ENCODE data around the gene MYLK2.
"Not testable (repeated sequence)": the region's sequence is repeated elsewhere in the genome, so short reads cannot be mapped to it uniquely, and the experiment has no call there.

MYLK2 gene

DNA sequence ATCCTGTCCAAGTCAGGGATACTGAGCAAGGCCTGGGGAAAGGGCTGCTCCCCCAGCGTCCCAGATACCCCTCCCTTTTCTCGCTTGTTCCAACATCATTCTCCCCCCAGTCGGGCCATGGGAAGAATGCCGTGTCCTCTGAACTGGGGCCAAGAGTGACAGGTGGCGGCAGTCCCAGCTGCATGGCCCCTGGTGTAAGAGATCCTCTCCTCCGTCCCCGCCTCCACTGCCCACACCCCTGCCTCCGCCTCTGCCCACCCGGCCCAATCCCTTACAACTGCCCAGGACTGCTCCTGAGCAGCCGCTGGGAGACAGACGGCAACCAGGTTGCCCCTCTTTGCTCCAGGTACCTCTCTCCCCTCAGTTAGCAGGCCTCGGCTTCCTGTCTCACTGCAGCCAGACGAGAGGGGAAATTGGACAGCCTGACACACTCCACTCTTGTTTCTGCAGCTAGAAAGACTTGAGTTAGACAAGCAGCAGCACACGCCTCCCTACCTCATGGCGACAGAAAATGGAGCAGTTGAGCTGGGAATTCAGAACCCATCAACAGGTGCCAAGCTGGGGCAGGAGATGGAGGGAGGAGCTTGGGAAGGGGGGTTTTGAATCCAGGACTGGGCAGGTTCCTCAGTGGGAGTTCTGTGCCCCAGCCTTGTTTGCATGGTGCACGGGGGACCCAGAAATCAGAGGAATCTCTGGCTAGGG is at the start of gene MYLK2:
TSS of gene MYLK2 (plus strand) at position 274 of the 702 bp plus-strand sequence. CDS start at position 499, 225 bp downstream.
- DNase-seq = no peak

DNA sequence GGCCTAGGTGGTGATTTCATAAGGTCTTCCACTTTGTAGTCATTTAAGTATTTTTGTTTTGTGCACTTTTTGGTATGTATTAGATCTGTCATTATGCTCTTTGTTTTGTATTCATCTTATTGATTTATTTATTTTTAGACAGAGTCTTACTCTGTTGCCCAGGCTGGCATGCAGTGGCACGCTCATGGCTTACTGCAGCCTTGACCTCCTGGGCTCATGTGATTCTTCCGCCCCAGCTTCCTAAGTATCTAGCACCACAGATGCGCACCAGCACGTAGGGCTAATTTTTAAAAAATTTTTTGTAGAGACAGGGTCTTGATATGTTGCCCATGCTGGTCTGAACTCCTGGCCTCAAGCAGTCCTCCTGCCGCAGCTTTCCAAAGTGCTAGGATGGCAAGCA is 49.5 kb upstream of the MYLK2 start:
- DNase-seq = no peak

DNA sequence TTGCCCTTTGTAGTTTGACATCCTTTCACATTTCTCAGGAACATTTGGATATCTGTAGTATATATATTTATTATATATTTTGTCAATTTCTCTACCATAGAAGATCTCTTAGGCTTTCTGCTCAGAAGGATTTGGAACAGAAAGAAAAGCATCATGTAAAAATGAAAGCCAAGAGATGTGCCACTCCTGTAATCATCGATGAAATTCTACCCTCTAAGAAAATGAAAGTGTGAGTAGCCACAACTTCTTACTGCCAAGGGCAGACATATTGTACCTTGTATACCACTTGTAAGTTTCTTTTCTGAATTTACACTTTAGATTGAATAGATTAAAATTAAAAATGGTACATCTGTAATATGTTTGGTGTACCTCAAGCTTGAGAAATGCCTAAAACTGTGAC is 48.9 kb upstream of the MYLK2 start:
- no peak for DNase-seq

DNA sequence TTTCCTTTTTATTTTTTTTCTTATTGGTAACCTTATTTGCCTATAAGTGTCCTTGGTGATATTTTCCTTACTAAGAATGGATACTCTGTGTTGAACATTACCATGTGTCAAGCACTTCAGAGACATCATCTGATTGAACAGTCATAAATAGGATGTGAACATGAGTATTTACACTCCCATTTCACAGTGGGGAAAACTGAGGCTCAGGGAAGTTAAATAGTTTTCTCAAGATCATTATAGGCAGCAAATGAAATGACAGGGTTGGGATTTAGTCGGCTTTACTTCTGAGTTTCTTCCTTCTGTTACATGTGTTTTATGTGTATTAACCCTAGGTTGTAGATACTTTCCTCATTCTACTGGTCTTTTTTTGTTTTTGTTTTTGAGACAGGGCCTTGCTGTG is 44.7 kb upstream of the MYLK2 start:
- no peak for DNase-seq

DNA sequence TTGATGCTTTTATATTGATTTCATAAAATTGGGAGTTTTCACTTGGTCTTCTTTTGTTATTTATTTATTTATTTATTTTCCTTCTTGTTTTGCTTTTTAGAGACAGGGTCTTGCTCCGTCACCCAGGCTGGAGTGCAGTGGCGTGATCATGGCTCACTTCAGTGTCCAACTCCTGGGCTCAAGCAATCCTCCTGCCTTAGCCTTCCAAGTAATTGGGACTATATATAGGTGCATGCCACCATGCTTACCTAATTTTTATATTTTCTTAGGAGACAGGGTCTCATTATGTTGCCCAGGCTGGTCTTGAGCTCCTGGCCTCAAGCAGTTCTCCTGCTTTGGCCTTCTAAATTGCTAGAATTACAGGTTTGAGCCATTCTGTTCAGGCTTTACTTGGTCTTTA is 38.3 kb upstream of the MYLK2 start:
- no peak for DNase-seq

DNA sequence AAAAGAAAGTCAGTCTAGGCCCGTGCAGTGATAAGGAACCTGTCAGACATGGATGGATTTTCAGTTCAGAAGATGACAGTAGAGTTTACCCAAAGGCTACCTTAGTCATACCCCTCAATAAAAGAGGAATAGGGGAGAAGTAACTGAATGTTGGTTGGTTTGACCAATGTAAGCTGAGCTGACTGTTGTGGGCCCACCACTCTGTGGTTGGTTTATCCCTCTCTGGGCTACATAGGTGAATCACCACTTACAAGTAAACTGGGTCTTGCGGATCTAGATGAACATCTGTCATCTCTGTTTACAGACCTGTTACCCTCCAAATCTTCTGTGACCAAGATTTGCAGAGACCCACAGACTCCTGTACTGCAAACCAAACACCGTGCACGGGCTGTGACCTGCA is 37.2 kb upstream of the MYLK2 start:
- DNase-seq = no peak

DNA sequence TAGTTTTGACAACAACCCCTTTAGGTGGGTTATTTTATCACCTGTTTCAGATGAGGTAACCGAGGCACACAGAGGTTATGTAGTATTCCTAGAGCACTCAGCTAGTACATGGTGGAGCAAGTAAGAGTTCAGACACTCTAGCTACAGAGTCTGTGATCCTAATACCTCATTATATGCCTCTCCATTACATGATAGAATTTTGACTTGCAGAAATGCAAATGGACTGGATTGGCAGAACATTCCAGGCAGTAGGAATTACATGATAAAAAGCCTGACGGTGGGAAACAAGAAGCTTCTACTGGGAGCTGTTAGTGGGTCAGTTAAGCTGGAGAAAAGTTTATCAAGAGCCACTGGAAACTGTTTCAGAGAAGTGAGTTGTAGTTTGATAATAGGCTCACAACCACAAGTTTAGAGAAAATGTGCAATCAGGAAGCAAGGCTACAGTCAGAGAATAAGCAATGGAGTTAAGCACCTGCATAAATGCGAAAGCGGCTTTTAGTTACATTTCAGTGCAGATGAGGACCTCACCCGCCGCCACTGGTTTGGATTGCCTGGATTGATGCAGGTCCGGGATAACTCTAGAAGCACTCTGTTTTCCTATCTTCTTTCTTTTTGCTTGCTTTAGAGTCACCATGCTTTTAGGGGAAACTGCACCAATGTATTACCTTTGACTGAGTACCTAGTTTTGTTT is 34.7 kb upstream of the MYLK2 start:
- no peak for DNase-seq

DNA sequence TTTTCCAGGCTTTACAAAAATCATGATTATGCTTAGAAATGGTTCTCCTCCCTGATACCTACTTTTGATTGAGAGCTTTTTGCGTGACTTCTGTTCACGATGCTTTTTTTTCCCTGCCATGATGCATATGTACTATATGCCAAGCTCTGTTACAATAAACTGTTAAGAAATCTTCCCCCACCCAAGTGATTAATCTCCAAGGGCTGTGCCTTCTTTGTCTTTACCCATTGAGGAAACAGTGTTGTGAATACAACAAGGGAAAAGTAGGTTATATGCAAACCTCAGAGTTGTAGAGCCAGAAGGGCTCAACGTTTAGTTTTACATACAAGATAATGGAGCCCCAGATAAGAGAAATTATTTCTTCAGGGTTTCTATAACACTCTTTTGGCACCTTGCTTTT is 34.1 kb upstream of the MYLK2 start:
- DNase-seq = no peak

DNA sequence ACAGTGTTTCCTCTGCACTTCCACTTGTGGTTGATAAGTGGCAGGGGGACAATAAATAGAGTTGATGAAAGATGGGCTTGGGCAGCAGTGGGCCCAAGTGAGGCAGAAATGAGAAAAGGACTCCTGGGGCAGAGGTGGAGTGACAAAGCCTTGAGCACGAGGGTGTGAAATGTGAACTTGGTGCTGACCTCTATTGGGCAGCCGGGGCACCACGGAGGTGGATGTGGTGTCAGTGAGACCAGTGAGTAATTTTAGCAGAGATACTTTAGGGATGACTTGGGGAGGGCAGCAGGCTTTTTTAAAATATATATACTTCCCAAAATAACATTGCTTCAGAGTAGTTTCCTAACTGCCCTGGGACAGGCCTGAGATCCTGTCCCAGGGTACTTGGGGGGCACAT is 30.6 kb upstream of the MYLK2 start:
- DNase-seq = no peak

DNA sequence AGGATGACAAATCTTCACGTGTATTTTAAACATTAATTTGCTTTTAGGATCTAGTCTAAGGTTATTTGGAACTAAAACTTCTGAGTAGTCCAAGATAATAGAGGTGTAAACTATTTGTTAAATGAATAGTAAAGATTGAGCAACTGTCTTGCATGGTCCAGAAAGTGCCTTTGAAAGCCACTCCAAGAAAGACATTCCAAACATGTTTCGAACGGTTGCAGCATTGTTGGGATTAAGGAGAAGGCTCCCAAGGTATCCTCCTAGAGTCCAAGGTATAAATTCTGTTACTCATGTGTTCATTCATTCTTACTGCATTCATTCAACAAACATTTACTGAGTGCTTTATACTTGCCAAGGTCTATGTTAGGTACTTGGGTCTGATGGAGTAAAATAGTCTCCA is 28.8 kb upstream of the MYLK2 start:
- no peak for DNase-seq

DNA sequence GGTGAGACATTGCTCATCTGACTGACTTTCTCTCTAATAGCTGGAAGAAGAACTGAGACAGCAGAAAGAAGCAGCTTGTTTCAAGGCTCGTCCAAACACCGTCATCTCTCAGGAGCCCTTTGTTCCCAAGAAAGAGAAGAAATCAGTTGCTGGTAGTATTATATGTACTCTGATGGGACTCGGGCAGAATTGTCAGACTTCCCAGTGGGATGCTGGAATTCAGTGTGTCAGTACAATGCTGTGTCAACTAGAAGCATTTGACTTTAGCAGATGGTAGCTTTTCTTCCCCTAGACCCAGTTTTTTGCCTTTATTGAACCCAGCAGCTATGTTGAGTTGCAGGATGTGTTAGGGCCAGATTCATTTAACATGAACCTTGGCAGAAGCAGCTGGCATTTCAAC is 21.8 kb upstream of the MYLK2 start:
- DNase-seq = no peak

DNA sequence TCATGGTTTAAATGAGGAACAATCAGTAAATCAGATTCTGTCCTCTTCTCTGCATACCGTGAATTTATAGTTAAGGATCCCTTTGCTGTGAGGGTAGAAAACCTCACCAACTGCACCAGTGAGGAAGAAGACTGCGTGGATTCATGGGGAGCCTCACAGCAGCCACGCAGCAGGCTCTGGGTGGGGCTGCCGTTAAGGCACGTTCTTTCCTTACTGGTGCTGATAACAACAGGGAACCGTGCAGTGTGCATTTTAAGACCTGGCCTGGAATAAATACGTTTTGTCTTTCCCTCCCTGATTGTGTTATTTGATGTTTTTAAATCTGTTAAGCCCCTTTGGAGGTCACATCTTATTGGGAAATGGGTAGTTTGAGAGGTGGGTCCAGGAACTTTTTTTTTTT is 17.6 kb upstream of the MYLK2 start:
- DNase-seq = no peak

DNA sequence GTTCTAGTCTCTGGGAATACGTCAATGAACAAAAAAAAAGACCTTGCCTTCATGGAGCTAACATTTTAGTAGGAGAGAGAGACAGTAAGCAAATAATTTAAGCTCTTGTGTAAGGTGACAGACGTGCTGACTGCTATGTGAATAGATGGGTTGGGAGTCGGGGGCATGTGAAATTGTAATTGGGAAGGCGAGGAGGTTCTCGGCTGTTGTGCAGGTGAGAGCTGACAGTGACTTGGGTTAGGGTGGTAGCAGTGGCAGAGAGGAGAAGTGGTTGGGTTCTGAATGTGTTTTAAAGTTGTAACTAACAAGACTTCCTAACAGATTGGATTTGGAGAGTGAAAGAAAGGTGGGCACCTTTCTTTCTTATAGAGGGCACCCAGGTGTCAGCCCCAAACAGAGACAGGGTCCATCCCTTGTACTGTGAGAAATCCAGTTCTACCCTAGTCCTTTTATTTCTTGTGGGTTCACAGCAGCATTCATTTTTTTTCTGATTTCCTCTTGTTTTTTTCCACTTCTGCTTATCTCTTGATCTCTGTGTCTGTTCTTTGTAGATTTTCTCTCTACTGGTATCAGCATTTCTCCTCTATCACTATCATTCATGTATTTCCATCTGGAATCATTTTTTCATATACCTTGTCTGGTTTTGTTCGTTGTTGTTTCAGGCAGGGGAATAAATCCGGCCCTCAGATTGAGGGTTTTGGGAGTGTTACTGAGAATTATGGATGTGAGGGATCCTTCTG is 15.4 kb upstream of the MYLK2 start:
- no peak for DNase-seq

DNA sequence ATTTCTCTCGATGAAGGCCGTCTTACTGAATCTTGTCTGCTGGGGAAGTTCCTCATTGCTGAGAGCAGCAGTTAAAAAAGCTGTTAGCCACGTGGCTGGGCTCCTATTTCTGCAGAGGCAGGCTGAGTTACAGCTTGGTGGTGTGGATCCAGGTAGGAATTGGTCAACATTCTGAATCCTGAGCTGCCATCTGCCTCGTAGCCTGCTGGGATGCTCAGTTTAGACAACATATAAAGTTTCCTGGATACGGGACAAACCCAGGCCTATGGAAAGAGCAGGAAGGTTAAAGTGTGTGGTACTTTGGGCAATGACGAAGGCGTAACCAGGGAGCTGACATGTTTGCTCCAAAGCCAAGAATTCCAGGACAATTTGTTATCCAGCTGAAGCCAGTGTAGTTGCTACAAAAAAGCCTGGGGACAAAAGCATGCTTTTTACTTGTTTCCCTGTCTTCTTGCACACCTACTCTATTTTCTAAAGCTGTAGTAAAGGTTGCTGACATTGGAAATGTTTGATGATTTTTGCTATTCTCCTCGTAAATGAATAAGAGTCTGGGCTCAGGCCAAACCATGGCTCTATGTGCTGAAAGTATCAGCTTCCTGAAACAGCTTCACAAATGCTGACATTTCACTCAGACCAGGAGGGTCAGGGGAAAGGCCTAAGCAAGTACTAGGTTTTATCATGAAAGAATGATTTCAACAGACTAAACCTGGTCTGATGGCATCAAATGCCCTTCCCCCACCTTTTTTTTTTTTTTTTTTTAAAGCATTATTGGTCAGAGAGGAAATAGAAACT is 12.4 kb upstream of the MYLK2 start:
- DNase-seq = no peak

DNA sequence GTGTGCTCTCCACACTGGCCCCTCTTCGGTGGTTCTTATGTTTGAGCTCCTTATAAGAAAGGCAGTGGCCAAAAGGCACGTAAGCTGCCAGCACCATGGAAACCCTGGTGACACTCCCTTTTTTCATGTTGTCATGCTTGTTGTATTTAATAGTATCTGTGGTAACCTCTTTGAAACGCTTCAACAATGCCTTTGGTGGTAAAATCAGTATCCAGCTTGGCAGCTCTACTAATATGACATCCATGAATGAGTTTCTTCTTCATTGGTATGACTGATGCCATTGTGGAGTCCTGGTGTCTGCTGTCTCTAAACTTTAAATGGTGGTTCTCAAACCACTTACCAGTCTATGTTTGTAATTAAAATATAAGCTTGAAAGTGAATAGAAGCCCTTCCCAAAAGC is 10.7 kb upstream of the MYLK2 start:
- DNase-seq = no peak

DNA sequence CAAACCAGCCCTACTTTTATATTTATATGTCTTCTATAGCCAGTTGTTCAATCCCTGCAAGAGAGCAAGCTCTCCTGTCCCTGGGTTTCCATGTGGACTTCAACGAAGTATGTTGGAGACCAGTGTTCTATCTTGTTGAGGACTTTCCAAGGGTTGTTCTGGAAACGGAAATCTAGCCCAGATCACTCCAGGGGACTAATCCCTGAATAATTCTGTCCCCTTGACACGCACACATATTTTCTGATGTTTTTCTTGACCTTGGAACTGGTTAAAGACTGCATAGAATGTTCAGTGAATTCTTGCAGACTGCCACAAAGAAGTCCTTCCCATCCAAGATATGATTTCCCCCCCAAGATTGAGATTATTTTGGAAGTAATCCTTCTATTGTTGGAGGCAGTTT is 9.5 kb upstream of the MYLK2 start:
- DNase-seq = no peak

DNA sequence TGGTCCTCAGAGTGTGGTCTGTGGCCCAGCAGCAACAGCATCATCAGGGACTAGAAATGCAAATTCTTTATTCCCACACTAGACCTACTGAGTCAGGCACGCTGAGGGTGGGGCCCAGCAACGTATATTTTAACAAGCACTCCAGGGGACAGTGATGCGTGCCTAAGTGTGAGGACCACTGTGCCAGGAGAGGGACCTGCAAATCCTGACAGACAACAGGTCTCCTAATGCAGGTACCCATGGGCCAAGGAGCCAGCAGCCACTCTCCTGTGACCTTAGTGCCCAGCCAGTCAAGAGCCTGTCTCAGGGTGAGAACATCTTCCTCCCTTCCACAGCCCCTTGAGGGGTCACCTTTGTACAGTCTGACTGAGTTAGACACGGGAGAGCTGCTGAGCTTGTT is 8.0 kb upstream of the MYLK2 start:
- no peak for DNase-seq

DNA sequence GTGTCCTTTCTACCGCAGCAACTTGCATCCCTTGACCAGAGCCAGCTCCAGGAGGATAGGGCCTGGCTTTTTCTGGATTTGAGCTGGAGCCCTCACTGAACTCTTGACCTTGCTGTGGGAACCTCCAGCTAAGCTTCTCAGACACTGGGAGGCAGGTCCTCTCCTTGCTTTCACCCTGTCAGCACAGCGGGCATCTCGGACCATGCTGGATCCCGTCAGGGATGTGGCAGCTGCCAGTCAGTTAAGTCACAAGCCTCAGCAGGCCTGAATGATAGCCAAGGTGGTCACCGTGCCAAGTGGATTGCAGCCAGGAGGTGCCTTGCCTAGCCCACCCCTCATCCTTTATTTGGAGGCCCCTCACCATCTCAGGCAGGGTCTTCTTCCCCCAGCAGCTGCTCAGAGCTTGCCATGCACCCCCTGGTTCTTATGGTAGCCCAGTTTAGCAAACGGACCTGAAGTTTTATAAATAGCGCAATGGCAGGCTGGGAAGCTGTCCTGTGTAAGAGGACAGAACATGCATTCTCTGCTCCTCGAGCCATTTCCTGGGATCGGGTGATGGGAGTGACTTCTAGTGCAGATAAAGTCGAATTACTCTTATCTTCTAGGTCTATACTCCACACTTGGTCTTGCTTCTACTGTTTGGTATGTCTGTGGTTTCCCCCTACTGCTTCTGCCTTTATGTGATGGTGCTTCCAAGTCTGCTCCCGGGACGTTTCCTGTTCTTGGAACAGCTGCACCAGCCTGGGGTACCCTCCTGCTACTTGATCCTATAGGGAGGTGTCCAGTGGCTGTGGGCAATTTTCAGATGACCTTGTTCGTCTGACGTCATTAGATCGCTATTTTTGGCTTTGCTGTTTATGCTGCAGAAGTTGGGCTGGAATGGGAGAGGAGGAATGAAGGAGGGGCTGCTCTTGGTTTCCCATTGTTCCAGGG is 7.1 kb upstream of the MYLK2 start:
- no peak for DNase-seq

DNA sequence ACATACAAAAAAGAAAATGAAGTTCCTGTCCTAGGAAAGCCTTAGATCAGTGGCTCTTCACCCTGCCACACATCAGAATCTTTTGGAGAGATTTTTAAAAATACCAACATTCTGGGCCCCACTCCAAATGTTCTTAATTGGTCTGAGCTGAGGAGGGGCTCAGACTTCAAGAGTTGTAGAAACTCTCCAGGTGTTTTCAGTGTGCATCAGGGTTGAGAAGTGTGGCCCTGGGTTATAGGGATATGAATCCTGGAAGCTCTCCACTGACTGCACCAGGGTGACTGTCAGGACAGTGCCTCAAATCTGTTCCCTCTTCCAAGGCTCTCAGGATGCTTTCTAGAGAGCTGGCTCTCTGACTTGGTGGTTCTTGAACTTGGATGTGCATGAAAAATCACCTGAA is 5.5 kb upstream of the MYLK2 start:
- no peak for DNase-seq

DNA sequence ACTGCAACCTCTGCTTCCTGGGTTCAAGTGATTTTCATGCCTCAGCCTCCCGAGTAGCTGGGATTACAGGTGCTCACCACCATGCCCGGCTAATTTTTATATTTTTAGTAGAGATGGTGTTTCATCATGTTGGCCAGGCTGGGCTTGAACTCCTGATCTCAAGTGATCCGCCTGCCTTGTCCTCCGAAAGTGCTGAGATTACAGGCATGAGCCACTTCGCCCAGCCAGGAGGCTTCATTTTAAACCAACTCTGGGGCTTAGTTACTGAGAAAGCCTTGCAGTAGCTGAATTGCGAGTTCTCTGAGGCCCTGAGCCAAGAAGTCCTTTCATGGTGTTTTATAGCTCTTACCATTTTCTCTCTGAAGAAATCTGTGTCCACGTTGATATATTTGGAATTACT is 5.0 kb upstream of the MYLK2 start:
- not testable (repeated sequence) for DNase-seq

DNA sequence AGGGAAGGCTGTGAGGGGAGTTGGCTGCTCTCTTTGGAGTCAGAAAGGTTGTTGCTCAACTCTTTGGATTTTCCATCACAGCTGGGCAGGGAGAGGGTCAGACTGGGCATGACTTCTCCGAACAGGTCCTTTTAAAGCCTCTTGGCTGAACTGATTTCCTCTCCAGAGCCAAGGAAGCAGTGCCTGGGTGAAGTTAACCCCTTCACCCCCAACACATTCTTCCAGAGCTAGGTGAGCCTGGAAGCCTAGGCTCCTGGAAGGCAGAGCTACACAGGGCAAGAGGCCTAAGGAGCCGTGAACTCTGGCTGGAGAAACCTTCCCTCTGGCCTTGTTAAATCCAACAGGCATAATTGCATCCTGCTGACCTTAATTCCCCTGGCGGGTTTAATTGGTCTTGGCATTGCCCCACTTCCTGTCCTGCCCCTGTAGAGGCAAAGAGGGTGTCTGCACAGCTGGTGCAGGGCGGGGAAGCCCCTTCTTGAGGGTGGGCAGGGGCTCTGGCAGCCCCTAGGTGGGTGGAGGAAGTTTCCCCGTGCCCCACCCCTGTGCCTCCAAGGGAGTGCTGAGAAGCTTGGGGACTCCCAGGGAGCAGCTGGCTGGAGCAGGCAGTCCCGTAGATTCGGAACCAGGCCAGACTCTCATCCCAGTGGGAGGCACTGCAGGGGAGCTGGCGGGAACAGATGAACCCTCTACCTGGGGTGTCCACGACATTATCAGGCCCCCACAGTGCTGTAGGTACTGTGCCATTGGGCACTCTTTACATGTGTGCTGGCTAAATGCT is 3.6 kb upstream of the MYLK2 start:
- peak; percentile 79 for DNase-seq
